ENCODE data around the gene FOXA2. TPM values are rescaled to one million over a fixed set of nuclear protein-coding genes. Genes with fewer than 3 reads are reported as not detected.

The FOXA2 gene
- total RNA-seq, 1 donor from 2014 or later = not detected

GRCh38 chr20:22578221-22579118 is 5.9 kb downstream of the FOXA2 start:
- POLR2A ChIA-PET = no interaction called here
- H3K4me3 Mint-ChIP-seq = no peak overlapping the region
- no peak for DNase-seq
- no peak overlapping the region for H3K27ac Mint-ChIP-seq
- H3K36me3 Mint-ChIP-seq (ENCODE audit: low read depth) = no peaks in the 10 kb centered on the region
- H3K4me1 Mint-ChIP-seq = peaks cover 8% of the 10 kb centered on the region
- CTCF ChIA-PET = no interaction called here
- intact Hi-C loops (cut with micrococcal nuclease) = no loop called here
- TF ChIP-seq CTCF (IDR thresholded peaks at IDR 0.05) = no peak
- no peaks in the 10 kb centered on the region for H3K9me3 Mint-ChIP-seq
- H3K27me3 Mint-ChIP-seq = peaks cover 60% of the 10 kb centered on the region
- no peak for ATAC-seq (ENCODE audit: low read depth)

- no peak overlapping the region for H3K27ac Mint-ChIP-seq
- ChIA-PET POLR2A (no interaction called here), CTCF (no interaction called here)
- H3K4me3 Mint-ChIP-seq = no peak overlapping the region
- no peak for TF ChIP-seq CTCF (IDR thresholded peaks at IDR 0.05)
- DNase-seq (no peak), ATAC-seq (ENCODE audit: low read depth) (no peak)
- no peaks in the 10 kb centered on the region for H3K36me3 Mint-ChIP-seq (ENCODE audit: low read depth)
- intact Hi-C loops (cut with micrococcal nuclease) = no loop called here
- H3K4me1 Mint-ChIP-seq = peaks cover 8% of the 10 kb centered on the region
- H3K9me3 Mint-ChIP-seq = no peaks in the 10 kb centered on the region
- peaks cover 60% of the 10 kb centered on the region for H3K27me3 Mint-ChIP-seq
These were observed 6.7 kb downstream of the FOXA2 start for GRCh38 chr20:22577515-22578220.

GRCh38 chr20:22576733-22577514 is 7.4 kb downstream of the FOXA2 start:
- no peak for TF ChIP-seq CTCF (IDR thresholded peaks at IDR 0.05)
- no peaks in the 10 kb centered on the region for H3K36me3 Mint-ChIP-seq (ENCODE audit: low read depth)
- intact Hi-C loops (cut with micrococcal nuclease) = no loop called here
- POLR2A ChIA-PET = no interaction called here
- no peak overlapping the region for H3K4me3 Mint-ChIP-seq
- CTCF ChIA-PET = no interaction called here
- peaks cover 8% of the 10 kb centered on the region for H3K4me1 Mint-ChIP-seq
- no peak overlapping the region for H3K27ac Mint-ChIP-seq
- H3K27me3 Mint-ChIP-seq = peaks cover 63% of the 10 kb centered on the region
- no peak for ATAC-seq (ENCODE audit: low read depth)
- H3K9me3 Mint-ChIP-seq = no peaks in the 10 kb centered on the region
- no peak for DNase-seq

- no peak overlapping the region for H3K27ac Mint-ChIP-seq
- no peaks in the 10 kb centered on the region for H3K9me3 Mint-ChIP-seq
- H3K4me3 Mint-ChIP-seq = no peak overlapping the region
- CTCF ChIA-PET = no interaction called here
- H3K36me3 Mint-ChIP-seq (ENCODE audit: low read depth) = no peaks in the 10 kb centered on the region
- POLR2A ChIA-PET = no interaction called here
- DNase-seq (no peak), ATAC-seq (ENCODE audit: low read depth) (no peak)
- TF ChIP-seq CTCF (IDR thresholded peaks at IDR 0.05) = no peak
- peaks cover 63% of the 10 kb centered on the region for H3K27me3 Mint-ChIP-seq
- peaks cover 5% of the 10 kb centered on the region for H3K4me1 Mint-ChIP-seq
- intact Hi-C loops (cut with micrococcal nuclease) = no loop called here
These were observed 8.1 kb downstream of the FOXA2 start for GRCh38 chr20:22576273-22576672.

GRCh38 chr20:22575737-22576136 is 8.6 kb downstream of the FOXA2 start:
- no peak for TF ChIP-seq CTCF (IDR thresholded peaks at IDR 0.05)
- intact Hi-C loops (cut with micrococcal nuclease) = no loop called here
- ChIA-PET POLR2A (no interaction called here), CTCF (no interaction called here)
- Mint-ChIP-seq H3K4me1 (peaks cover 5% of the 10 kb centered on the region), H3K27me3 (peaks cover 64% of the 10 kb centered on the region), H3K9me3 (no peaks in the 10 kb centered on the region), H3K27ac (no peak overlapping the region), H3K36me3 (ENCODE audit: low read depth) (no peaks in the 10 kb centered on the region), H3K4me3 (no peak overlapping the region)
- ATAC-seq (ENCODE audit: low read depth) (no peak), DNase-seq (no peak)
